OCI-LY7 (cell line): ENCODE measurements around the gene SH2B2.

Experiments used
- EZH2phosphoT487 ChIP-seq: fragments of 200-600 bp; sonication (generic); IDR thresholded peaks from 2 replicates; pipeline ENCODE4 v1.6.1; 2018; ENCODE audit warnings: low read depth, borderline replicate concordance, mild to moderate bottlenecking, mixed run types, antibody characterized with exemption, low read length, moderate library complexity, mixed read lengths
- TF ChIP-seq, protein P1 (sequence below): fragments of 200-600 bp; sonication (generic); conservative IDR thresholded peaks from 2 replicates; pipeline ENCODE4 v1.5.1; 2014; ENCODE audit warnings: mild to moderate bottlenecking, antibody characterized with exemption, low read length, moderate library complexity, mixed read lengths

- TF ChIP-seq, protein P1, sequence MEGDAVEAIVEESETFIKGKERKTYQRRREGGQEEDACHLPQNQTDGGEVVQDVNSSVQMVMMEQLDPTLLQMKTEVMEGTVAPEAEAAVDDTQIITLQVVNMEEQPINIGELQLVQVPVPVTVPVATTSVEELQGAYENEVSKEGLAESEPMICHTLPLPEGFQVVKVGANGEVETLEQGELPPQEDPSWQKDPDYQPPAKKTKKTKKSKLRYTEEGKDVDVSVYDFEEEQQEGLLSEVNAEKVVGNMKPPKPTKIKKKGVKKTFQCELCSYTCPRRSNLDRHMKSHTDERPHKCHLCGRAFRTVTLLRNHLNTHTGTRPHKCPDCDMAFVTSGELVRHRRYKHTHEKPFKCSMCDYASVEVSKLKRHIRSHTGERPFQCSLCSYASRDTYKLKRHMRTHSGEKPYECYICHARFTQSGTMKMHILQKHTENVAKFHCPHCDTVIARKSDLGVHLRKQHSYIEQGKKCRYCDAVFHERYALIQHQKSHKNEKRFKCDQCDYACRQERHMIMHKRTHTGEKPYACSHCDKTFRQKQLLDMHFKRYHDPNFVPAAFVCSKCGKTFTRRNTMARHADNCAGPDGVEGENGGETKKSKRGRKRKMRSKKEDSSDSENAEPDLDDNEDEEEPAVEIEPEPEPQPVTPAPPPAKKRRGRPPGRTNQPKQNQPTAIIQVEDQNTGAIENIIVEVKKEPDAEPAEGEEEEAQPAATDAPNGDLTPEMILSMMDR, result no peak
- no peak for TF ChIP-seq EZH2phosphoT487
Observed at GRCh38 chr7:102291916-102292267, 5.2 kb downstream of the SH2B2 start.
